Measurements from ENCODE around the gene WNT9A.

DNA sequence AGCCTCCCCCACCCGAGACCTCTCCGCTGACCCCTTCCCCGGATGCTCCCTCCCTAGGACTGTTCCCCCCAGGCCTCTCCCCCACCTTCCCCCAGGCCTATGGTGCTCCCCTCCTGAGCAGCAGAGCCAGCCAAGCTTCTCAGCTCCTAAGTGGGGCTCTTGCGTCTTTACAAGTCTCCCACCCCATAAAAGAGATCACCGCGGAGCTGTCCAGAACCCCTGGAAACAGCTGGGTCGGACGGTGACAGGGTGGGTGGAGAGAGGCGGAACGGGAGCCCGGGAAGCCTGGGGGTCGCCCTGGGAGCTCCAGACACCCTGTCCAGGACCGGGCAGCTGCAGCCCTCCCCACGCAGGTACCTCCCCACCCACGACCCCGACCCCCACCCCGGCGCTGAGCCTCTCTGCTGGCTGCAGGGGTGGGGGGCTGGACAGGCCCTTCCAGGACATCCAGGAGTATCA is 61.2 kb downstream of the WNT9A start:
- TF ChIP-seq, protein P1, sequence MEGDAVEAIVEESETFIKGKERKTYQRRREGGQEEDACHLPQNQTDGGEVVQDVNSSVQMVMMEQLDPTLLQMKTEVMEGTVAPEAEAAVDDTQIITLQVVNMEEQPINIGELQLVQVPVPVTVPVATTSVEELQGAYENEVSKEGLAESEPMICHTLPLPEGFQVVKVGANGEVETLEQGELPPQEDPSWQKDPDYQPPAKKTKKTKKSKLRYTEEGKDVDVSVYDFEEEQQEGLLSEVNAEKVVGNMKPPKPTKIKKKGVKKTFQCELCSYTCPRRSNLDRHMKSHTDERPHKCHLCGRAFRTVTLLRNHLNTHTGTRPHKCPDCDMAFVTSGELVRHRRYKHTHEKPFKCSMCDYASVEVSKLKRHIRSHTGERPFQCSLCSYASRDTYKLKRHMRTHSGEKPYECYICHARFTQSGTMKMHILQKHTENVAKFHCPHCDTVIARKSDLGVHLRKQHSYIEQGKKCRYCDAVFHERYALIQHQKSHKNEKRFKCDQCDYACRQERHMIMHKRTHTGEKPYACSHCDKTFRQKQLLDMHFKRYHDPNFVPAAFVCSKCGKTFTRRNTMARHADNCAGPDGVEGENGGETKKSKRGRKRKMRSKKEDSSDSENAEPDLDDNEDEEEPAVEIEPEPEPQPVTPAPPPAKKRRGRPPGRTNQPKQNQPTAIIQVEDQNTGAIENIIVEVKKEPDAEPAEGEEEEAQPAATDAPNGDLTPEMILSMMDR (conservative IDR thresholded peaks at IDR 0.05) = no peak
- no peak for TF ChIP-seq ZFX (IDR thresholded peaks at IDR 0.05)
